Pulmonary artery endothelial cell (primary cell): ENCODE results near the gene CDC14B. TPM values are rescaled to one million over a fixed set of nuclear protein-coding genes. Genes with fewer than 3 reads are reported as not detected.

Source experiments
- DNase-seq: peaks from one replicate; pipeline ENCODE4 v3.0.0-alpha.2; 2011; ENCODE audit warnings: low read depth, low spot score
- total RNA-seq: library from RNA; depleted of rRNA; stranded (reverse); fragments of >200 nt; gene quantifications from 2 replicates; pipeline ENCODE4 v1.2.3, GENCODE V29; 2014

The CDC14B gene
- total RNA-seq, 1 donor from 2014 or later = 0.53 TPM

DNA sequence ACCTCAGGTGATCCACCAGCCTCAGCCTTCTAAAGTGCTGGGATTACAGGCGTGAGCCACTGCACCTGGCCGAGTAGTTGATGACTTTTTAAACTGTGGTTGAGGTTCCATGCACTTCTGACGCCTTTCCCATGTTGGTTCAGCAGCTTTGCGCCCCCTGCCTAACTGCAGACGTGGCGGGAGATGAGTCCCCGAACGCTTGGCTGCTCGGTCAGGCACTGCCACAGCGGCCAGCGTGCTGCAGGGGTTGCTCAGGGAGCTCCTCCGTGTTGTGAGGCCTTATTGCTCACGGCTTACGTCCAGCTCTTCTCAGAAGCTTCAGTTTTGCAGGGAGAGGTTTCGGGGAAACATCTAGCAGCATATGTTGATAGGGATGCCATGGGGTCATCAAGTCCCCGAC is 134.4 kb downstream of the CDC14B start:
- DNase-seq = no peak

DNA sequence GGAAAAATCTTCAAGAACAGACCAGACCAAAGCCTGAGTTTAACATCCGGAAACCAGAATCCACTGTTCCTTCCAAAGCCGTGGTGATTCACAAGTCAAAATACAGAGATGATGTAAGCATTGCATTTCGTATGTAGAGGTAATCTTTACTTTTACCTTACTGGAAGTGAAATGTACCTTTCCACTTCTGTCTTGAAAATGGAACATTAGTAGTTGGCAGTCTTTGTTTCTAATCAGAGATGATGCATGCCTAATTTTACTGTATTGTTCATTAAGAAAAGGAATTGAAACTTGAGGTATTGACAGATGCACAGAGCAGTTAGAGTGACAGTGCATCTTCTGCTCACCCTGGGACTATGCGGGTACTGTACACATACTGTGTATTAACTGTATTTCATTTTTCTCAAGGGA is 135.1 kb downstream of the CDC14B start:
- DNase-seq = no peak

GRCh38 chr9:96483733-96484390 is 135.8 kb downstream of the CDC14B start:
- DNase-seq = no peak

GRCh38 chr9:96483197-96483596 is 136.4 kb downstream of the CDC14B start:
- no peak for DNase-seq

DNA sequence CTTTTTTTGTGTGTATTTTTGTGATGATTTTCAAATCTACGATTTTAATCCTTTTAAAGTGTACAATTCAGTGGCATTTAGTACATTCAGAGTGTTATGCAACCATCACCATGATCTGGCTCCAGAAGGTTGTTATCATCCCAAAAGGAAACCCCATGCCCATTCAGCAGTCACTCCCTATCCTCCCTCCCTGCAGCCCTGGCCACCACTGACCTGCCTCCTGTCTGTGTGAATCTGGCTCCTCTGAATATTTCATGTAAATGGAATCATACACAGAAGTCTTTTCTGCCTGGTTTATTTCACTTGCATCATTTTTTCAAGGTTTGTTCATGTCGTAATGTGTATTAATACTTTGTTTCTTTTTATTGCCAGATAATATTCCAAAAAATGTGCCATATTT is 137.2 kb downstream of the CDC14B start:
- DNase-seq = no peak

- DNase-seq = no peak
Observed at GRCh38 chr9:96480736-96481135, 138.9 kb downstream of the CDC14B start.

DNA sequence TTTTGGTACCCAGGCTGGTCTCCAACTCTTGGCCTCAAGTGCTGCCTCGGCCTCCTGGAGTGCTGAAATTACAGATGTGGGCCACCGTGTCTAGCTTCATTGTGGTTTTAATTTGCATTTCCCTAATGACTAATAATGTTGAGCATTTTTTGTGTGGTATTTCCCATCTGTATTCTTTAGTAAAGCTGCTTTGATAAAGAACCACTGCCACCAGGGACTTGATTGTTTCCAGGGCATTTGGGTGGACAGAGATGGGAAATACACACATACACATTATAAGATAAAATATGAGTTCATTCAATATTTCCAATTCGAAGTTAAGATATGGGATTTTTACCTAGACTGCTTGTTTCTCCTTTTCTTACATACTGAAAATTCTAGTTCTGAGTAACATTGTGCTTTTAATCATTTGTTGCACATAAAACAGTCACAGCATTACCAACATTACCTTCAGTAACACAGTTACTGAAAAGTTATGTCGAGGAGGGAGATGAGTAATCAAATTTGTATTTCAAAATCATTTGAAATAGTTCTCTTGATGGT is 140.7 kb downstream of the CDC14B start:
- DNase-seq = no peak

GRCh38 chr9:96476591-96476990 is 143.1 kb downstream of the CDC14B start:
- no peak for DNase-seq

- DNase-seq = no peak
Observed at GRCh38 chr9:96476013-96476412, 143.6 kb downstream of the CDC14B start.

DNA sequence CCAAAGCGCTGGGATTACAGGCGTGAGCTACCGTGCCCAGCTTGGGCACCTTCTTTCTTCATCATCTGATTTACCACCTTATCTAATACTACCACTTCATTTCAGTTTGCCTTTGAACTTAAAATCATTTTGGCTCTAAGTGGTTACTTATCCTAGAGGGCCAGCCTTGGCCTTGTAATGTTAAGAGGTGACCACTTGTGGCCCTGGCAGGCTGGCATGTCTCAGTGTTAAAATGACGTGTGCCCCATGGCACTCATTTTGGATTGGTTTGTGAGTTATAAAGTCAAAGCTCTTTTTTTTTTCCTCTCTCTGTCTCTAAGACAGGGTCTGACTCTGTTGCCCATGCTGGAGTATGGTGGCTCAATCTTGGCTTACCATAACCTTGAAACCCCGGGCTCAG is 151.9 kb downstream of the CDC14B start:
- no peak for DNase-seq

GRCh38 chr9:96464426-96464825 is 155.2 kb downstream of the CDC14B start:
- no peak for DNase-seq

DNA sequence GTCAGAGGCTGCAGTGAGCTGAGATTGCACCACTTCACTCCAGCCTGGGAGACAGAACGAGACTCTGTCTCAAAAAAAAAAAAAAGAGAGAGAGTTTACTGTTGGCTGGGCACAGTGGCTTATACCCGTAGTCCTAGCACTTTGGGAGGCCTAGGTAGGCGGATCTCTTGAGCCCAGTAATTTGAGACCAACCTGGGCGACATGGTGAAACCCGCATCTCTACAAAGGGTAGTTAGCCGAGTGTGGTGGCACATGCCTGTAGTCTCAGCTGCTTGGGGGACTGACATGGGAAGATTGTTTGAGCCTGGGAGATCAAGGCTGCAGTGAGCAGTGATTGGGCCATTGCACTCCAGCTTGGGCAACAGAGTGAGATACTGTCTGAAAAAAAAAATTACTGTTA is 157.1 kb downstream of the CDC14B start:
- no peak for DNase-seq

- no peak for DNase-seq
Observed at GRCh38 chr9:96461336-96461735, 158.3 kb downstream of the CDC14B start.

- DNase-seq = no peak
Observed at GRCh38 chr9:96460882-96461281, 158.8 kb downstream of the CDC14B start.

GRCh38 chr9:96460470-96460869 is 159.2 kb downstream of the CDC14B start:
- DNase-seq = no peak

DNA sequence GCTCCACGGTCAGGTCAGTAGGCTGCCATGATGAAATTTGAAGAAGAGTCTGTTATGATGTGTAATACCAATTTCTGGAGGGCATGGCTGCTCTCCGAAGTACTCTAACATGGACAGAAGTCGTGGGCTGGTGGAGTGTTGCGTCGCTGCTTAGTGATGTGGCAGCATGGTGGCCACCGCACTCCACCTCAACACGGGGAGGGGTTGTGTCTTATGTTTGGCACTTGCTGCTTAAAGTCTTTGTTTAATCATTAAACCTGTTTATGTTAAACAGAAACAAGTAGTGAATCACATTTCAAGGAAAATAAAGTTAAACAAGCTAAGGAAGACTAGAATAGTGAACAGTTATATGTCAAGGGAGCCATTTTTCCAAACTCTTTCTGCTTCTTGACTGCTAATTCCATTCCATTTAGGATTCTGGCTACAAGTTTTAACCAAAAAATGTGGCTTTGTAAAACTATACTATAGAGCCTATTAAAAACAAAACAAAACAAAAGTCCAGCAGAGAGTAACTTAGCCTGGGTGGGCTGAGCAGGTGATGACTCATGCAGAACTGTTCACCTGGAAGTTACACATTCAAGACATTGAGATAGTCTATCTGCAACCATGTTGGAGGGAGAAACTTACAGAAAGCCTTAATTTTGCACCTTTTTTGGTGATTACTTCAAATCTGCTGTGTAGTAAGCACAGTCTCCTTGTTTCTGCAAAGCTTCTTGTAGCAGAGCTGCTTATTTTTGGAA is 160.2 kb downstream of the CDC14B start:
- DNase-seq = no peak

DNA sequence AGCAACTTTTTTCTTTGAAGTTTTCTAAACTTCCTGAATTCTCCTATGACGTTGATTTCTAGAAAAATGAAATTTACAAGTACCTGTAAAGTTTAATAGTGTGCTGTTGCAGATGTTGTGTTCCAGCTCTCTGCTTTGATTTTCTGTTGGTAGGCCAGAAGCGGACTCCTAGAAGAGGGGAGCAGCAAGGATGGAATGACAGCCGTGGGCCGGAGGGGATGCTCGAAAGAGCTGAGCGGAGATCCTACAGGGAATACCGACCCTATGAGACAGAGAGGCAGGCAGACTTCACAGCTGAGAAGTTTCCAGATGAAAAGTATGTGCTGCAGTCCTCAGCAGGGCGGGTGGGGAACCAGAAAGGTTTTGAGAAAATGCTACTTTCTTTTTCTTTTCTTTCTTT is 161.4 kb downstream of the CDC14B start:
- no peak for DNase-seq

GRCh38 chr9:96457266-96457665 is 162.4 kb downstream of the CDC14B start:
- DNase-seq = peak; percentile 37

DNA sequence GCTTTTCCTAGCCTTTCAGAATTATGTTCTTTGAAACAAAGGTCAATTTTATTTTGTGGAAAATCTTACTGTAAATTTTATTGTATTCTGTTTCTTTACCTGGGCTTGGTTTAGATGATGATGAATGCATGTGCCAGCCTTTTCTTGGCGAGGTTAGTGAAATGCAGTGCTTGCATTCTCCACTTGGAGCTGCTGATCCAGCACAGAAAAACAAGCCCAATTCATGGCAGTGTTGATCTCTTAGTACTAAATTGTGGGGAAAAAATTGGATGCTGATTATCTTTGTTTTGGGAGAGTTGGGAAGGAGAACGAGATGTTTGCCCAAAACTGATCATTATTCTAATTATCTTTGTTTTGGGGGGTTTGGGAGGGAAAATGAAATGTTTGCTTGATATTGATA is 166.0 kb downstream of the CDC14B start:
- no peak for DNase-seq

GRCh38 chr9:96450613-96451528 is 168.8 kb downstream of the CDC14B start:
- DNase-seq = no peak
